GM21381 (cell line): ENCODE measurements around the gene CYTH1.

Experiments used
- ATAC-seq: cut with Tn5 transposase; IDR thresholded peaks from one replicate; pipeline ENCODE4 v1.9.1; 2021; ENCODE audit warnings: mild to moderate bottlenecking, moderate library complexity; ENCODE audit not compliant: unreplicated experiment

Gene CYTH1

GRCh38 chr17:78805301-78805700 lies 23.2 kb upstream of the CYTH1 start:
- no peak for ATAC-seq

GRCh38 chr17:78804777-78805176 lies 22.7 kb upstream of the CYTH1 start:
- no peak for ATAC-seq

GRCh38 chr17:78803186-78803845 lies 21.2 kb upstream of the CYTH1 start:
- ATAC-seq, result no peak

GRCh38 chr17:78802459-78802858 lies 20.4 kb upstream of the CYTH1 start:
- ATAC-seq, result no peak

GRCh38 chr17:78802008-78802407 lies 19.9 kb upstream of the CYTH1 start:
- ATAC-seq, result no peak

GRCh38 chr17:78800132-78800931 lies 18.3 kb upstream of the CYTH1 start:
- no peak for ATAC-seq

GRCh38 chr17:78798695-78799559 lies 16.9 kb upstream of the CYTH1 start:
- ATAC-seq, result no peak

GRCh38 chr17:78797691-78798585 lies 15.9 kb upstream of the CYTH1 start:
- no peak for ATAC-seq

GRCh38 chr17:78797213-78797612 lies 15.1 kb upstream of the CYTH1 start:
- no peak for ATAC-seq

GRCh38 chr17:78796517-78796900 lies 14.4 kb upstream of the CYTH1 start:
- ATAC-seq, result no peak

GRCh38 chr17:78795861-78796516 lies 13.9 kb upstream of the CYTH1 start:
- ATAC-seq, result no peak

GRCh38 chr17:78794864-78795640 lies 13.0 kb upstream of the CYTH1 start:
- ATAC-seq, result no peak

GRCh38 chr17:78794399-78794798 lies 12.3 kb upstream of the CYTH1 start:
- ATAC-seq, result no peak

- no peak for ATAC-seq
Observed at GRCh38 chr17:78793968-78794367, 11.9 kb upstream of the CYTH1 start.

- no peak for ATAC-seq
Observed at GRCh38 chr17:78793415-78793814, 11.3 kb upstream of the CYTH1 start.

- ATAC-seq, result no peak
Observed at GRCh38 chr17:78791840-78792709, 10.0 kb upstream of the CYTH1 start.

GRCh38 chr17:78790552-78790951 lies 8.5 kb upstream of the CYTH1 start:
- no peak for ATAC-seq

- ATAC-seq, result no peak
Observed at GRCh38 chr17:78789663-78790181, 7.6 kb upstream of the CYTH1 start.
